Activated B cell treated with CpG ODN at 0.5 μM for 24 hours (primary cell): Measurements from ENCODE around the gene SCFD2. TPM values are rescaled to one million over a fixed set of nuclear protein-coding genes. Genes with fewer than 3 reads are reported as not detected.

ENCODE experiments used
- ATAC-seq: fragments of 200-7000 bp; cut with Tn5 transposase; one replicate; pipeline ENCODE4 v1.10.0; 2021; ENCODE audit warnings: low read depth, mild to moderate bottlenecking, moderate library complexity
- CTCF ChIA-PET: fragments of 350-600 bp; sonication (Branson Sonifier 250); formaldehyde crosslinking; loops from one replicate; lab custom pipeline; 2021; ENCODE audit warnings: antibody characterized with exemption; lab: Charles Lee
- POLR2A ChIA-PET: fragments of 350-600 bp; sonication (Branson Sonifier 250); formaldehyde crosslinking; loops from one replicate; lab custom pipeline; 2021; ENCODE audit warnings: antibody characterized with exemption; lab: Charles Lee
- DNase-seq: peaks from one replicate; pipeline ENCODE4 v3.0.0; 2022
- H3K27ac Mint-ChIP-seq: one replicate; pipeline ENCODE4 v1.8.0; 2020; ENCODE audit warnings: mixed read lengths
- H3K27me3 Mint-ChIP-seq: one replicate; pipeline ENCODE4 v1.8.0; 2021; ENCODE audit warnings: mixed read lengths
- H3K36me3 Mint-ChIP-seq: one replicate; pipeline ENCODE4 v1.8.0; 2021; ENCODE audit warnings: low read depth, mixed read lengths
- H3K4me1 Mint-ChIP-seq: one replicate; pipeline ENCODE4 v1.8.0; 2021; ENCODE audit warnings: mixed read lengths
- H3K4me3 Mint-ChIP-seq: one replicate; pipeline ENCODE4 v1.8.0; 2020; ENCODE audit warnings: mild to moderate bottlenecking, mixed read lengths
- H3K9me3 Mint-ChIP-seq: one replicate; pipeline ENCODE4 v1.8.0; 2020; ENCODE audit warnings: mixed read lengths
- CTCF ChIP-seq: fragments of 200-600 bp; IDR thresholded peaks from one replicate; pipeline ENCODE4 v1.8.0; 2022; ENCODE audit warnings: antibody characterized with exemption, mild to moderate bottlenecking
- intact Hi-C: fragments of 100-400 bp; cut with micrococcal nuclease; formaldehyde crosslinking; loops from one replicate; pipeline ENCODE4 v1.15.1; 2024
- total RNA-seq: library from RNA; stranded (reverse); gene quantifications from 2 replicates; pipeline ENCODE4 v1.2.3, GENCODE V29; 2022

Gene SCFD2
- total RNA-seq, 1 donor from 2014 or later: 46.6 TPM

GRCh38 chr4:52964561-52965101 is 401.2 kb downstream of the SCFD2 start:
- no peak overlapping the region for H3K27ac Mint-ChIP-seq
- H3K4me1 Mint-ChIP-seq: no peaks in the 10 kb centered on the region
- no peaks in the 10 kb centered on the region for H3K9me3 Mint-ChIP-seq
- no peak for ATAC-seq
- DNase-seq: no peak
- no peak overlapping the region for H3K4me3 Mint-ChIP-seq
- H3K27me3 Mint-ChIP-seq: no peaks in the 10 kb centered on the region
- H3K36me3 Mint-ChIP-seq: no peaks in the 10 kb centered on the region
- TF ChIP-seq CTCF: no peak
- CTCF ChIA-PET: no interaction called here
- intact Hi-C loops: no loop called here
- POLR2A ChIA-PET: no interaction called here

GRCh38 chr4:52964011-52964410 is 401.9 kb downstream of the SCFD2 start:
- DNase-seq: no peak
- Mint-ChIP-seq H3K4me1 (no peaks in the 10 kb centered on the region), H3K27me3 (no peaks in the 10 kb centered on the region), H3K36me3 (no peaks in the 10 kb centered on the region), H3K4me3 (no peak overlapping the region), H3K9me3 (no peaks in the 10 kb centered on the region), H3K27ac (no peak overlapping the region)
- no peak for TF ChIP-seq CTCF
- intact Hi-C loops: no loop called here
- ATAC-seq: no peak
- POLR2A ChIA-PET: no interaction called here
- CTCF ChIA-PET: no interaction called here

- DNase-seq (no peak), ATAC-seq (no peak)
- POLR2A ChIA-PET: no interaction called here
- Mint-ChIP-seq H3K27ac (no peak overlapping the region), H3K27me3 (no peaks in the 10 kb centered on the region), H3K4me3 (no peak overlapping the region), H3K9me3 (no peaks in the 10 kb centered on the region), H3K4me1 (no peaks in the 10 kb centered on the region), H3K36me3 (no peaks in the 10 kb centered on the region)
- TF ChIP-seq CTCF: no peak
- intact Hi-C loops: no loop called here
- CTCF ChIA-PET: no interaction called here
These were observed 403.1 kb downstream of the SCFD2 start for GRCh38 chr4:52962721-52963120.

- no peak for ATAC-seq
These were observed 404.0 kb downstream of the SCFD2 start for GRCh38 chr4:52961666-52962412.

More at GRCh38 chr4:52961666-52962412, 404.0 kb downstream of the SCFD2 start:
- CTCF ChIA-PET: no interaction called here
- no peaks in the 10 kb centered on the region for H3K27me3 Mint-ChIP-seq
- DNase-seq: no peak
- no peak for TF ChIP-seq CTCF
- intact Hi-C loops: no loop called here
- no peaks in the 10 kb centered on the region for H3K36me3 Mint-ChIP-seq
- H3K4me1 Mint-ChIP-seq: no peaks in the 10 kb centered on the region
- POLR2A ChIA-PET: no interaction called here
- no peaks in the 10 kb centered on the region for H3K9me3 Mint-ChIP-seq
- no peak overlapping the region for H3K27ac Mint-ChIP-seq
- no peak overlapping the region for H3K4me3 Mint-ChIP-seq
